Measurements from ENCODE around the gene YIPF5.

The YIPF5 gene

DNA sequence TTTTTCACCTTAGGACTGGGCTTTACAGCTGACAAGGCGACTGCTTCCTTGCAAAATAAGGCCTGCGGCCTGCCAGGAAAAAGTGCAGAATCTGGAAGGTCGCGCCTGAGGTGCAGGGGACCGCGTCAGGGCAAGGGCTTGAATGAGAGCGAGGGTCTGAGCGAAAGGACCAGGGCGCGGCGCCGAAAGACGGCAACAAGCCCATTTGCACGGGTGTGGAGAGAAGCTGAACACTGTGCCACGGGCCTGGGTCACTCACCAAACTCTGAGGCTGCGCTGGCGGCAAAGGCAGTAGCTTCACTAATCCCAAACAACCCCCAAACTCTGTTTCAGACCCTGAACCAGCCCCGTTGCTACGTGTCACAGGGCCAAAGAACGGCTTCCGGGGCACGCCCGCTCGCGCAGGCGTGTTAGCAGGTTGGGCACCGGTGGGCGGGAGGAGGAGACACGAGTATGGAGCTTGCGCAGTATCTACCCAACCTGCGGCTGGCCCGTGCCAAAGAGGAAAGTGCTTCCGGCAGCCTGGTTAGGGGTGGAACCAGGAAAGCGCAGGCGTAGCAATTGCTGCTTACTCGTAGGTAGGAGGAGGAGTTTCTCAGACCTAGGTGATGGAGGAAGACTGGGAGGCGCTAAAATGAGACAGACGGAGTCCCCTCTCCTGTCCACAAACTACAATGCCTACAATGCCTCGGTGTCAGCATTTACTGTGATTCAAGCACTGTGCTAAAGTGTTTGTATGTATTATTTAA is at the start of gene YIPF5, which contains the start of gene KCTD16:
YIPF5 (minus strand) TSS at position 384 of the 749 bp plus-strand sequence. CDS start 704 bp downstream, outside the sequence.
KCTD16 (plus strand) TSS at position 598 of the 749 bp plus-strand sequence.
- DNase-seq (ENCODE audit: low read depth): peak; percentile 95

DNA sequence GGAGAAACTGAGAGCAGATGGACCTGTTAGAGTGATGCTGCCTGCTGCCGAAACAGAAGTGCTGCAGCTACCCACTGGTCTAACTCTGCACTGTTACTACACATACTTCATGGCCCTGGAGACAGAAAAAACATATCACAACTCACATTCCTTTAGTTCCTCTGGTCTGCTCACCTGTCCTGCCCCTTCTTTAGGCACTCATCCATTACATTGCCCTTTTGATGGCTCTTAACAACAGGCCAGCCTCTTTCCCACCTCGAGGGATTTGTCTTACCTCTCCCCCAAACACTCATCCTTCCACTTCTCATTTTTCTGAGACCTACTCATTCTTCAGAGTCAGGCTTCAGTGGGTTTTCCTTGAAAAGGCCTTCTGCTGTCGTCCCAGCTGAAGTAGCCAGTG is 49.4 kb upstream of the YIPF5 start:
- DNase-seq (ENCODE audit: low read depth): no peak

DNA sequence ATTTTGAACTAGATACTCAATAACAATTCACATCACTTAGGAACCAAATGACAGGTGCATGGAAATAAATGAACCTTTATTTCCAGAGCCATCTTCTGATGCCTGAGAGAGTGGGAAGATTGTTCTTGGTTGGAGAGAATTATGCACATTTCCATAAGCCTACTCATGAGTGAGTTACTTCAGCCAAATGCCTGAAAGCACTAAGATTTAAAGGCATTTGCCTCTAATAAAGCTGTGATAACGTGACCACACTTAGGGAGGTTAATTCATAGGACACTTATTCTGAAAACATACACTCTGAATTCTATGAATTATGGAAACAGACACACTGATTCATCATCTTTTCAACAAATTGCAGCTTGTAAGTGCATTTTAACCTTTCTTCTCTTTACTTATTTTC is 40.2 kb upstream of the YIPF5 start:
- no peak for DNase-seq (ENCODE audit: low read depth)

DNA sequence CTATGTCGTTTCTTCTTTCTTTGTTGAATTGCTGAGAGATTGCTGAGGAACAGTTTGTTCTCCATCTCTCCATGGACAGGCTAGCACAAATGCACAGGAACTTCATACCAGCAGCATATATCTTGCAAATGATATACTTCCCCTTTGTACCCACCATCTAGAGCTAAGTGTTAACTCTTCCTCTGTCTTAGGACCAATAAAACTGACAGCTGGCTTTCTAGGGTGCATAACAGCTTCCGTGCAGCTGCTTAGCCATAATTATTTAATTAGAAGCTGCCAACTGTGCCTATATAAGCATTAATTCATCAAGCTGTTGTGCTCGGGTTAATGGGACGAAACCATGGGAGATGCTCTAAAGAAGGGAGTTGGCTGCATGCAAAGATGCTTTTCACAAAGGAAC is 38.9 kb upstream of the YIPF5 start:
- no peak for DNase-seq (ENCODE audit: low read depth)

DNA sequence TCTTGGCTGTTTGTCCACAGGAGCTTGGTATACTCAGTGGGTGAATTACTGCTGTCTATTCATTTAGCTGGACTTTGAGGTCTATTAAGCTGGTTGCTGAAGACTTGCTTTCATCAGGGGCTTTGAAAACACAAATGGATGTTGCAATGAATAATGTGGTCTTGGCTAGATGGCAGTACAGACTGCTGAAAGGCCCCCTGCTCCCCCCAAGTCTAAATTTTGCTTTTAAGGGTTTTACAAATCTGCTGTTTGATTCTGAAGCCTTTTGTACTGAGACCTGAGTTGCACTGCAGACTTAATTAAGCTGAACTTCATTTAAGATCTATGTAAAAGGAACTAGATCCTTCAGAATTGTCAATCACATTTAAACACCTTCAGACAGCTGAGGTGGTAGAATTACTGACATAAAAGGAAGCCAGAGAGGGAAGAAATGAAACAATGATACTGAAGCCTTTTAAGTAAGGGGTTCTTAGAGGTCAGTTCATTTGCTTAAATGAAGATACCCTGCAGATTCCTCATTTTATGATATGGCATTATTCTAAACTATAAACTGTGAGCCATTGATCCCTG is 37.5 kb upstream of the YIPF5 start:
- no peak for DNase-seq (ENCODE audit: low read depth)

DNA sequence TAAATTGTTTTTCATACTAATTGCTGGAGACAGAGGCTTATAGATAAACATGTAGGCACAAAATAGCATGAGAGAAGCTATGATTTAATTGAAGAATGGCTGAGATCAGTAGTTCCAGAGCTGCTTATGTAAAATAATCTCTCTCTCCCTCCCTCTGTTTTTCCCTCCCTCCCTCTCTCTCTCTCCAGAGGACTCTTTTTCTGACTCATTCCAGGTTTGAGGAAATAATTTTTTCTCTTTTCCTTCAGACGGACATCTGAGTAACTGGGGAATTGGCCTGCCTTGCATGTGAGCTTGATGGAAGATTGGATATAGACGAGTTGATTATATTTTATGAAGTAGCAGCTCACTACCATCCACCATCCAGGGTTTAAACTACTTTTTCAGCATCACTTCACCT is 35.7 kb upstream of the YIPF5 start:
- DNase-seq (ENCODE audit: low read depth): no peak

DNA sequence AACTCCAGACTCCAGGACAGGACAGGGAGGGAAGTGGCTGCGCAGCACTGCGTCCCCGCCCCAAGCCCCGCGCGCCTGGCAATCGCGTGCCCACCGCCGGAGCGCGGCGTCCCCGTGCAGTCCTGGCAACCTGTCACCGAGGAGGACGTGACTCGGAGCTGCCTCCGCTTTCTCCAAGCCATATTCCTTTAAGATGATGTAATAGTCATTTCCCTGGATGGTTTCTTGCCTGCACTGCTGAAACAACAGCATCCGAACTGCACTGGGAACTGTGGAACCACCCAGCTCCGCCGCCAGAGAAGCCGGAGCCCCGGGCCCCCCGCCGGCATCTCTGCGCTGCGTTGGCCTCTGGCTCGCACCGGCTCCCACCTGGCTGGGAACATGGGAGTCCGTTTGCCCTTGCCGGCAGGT is 34.7 kb upstream of the YIPF5 start:
- DNase-seq (ENCODE audit: low read depth): no peak

DNA sequence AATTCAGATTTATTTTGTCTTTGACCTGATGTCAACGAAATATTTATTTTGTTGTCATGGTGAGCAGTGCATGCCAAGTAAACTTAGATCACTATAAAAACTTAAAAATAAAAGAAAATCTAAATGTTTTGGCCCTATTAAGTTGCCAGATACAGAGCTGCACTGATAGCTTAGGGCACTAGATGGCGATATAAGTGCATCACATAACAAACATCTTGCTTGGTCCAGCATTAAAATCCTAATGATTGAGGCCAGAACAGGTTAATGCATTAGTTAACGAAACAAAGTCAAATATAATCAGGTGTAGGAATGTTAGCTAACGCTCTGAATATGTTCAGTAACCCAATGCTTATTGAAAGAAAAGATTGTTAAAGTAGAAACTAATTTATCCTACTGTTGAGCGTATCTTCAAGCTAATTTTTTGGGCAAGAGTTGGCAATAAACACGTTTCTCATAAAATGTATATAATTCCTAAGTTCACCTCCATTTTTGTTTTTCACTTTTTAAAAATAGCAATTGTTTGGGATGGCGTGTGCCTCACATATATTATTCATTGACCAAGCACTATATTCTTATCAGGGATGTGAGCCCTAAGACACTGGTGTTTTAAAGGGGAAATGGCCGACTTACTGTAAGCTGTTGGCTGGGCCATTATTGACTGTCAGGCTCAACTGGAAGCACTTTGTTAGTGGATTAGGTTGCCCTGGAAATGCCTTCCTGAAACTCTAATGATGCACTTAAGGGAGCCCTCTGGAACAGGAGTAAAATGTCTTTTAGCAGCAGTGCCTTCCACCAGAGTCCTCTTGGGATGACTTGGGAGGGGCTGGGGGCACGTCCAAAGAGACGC is 33.5 kb upstream of the YIPF5 start:
- DNase-seq (ENCODE audit: low read depth): no peak

DNA sequence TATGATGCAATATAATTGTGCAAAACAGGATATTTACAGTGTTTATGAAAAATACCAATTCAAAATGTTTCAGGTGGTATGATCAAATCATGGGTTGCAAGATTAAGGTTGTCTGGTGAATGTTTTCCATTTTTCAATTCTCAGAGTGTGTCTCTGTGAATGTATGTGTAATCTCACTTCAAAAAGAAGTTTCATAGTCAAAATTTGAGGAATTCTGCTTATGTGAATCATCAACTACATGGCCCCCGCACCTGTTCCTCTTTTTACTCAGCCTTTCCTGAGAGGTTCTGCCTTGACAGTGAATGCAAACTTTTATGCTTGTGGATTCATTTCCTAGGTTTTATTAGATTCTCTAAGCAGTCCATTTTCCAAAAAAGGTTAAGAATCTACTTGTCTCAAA is 32.3 kb upstream of the YIPF5 start:
- DNase-seq (ENCODE audit: low read depth): no peak

DNA sequence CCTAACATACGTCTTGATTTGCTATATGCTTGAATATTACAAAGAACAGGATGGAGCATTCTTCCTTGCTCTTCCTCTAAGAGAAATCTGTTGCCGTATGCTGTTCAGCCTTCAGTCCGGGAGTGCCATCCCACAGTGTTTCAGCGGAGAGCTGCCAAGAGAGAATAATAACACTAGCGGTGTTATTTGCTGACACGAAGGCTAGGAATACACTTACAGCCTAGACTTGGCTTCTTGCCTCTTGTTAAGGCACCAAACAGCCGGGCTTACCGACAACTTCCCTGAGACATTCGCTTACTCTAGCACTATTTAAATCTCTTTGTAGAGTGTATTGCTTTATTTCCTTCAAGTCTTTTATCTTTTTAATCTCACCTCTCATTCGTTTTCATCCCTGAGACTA is 31.6 kb upstream of the YIPF5 start:
- DNase-seq (ENCODE audit: low read depth): no peak

DNA sequence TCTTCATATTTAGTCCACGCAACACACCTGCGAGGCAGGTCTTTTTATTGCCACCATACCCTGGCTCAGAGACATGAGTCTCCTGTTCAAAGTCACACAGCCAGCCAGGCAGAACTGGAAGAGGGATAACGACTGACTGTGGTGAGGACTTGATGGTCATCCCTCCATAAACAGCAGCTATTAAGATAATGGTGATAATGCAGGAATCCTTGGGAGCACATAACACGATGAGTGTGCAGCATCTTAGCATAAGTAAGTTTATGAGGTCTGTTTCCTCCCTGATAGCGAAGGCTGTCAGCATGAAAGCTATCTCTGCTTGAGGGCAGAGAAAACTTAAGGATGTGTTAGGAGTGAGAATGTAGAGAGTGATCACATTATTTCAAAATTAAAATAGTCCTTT is 31.1 kb upstream of the YIPF5 start:
- no peak for DNase-seq (ENCODE audit: low read depth)

DNA sequence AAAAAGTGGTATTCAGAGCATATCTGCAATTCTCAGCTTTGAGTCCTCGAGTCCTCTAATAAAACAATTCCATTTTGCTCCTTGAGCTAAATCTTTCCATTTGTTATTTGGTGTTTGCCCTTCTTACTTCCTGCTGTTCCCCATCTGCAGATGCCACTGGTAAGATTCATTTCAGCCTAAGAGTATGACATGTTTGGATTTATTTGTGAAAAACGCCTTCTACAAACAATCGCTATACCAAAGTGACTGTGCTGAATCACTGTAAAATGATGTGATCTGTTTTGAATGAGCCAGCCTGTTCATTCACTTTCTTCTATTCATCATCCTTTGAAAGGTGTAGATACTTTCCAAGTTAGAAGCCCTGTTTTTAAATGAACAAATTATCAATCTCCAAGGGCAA is 27.9 kb upstream of the YIPF5 start:
- DNase-seq (ENCODE audit: low read depth): no peak

DNA sequence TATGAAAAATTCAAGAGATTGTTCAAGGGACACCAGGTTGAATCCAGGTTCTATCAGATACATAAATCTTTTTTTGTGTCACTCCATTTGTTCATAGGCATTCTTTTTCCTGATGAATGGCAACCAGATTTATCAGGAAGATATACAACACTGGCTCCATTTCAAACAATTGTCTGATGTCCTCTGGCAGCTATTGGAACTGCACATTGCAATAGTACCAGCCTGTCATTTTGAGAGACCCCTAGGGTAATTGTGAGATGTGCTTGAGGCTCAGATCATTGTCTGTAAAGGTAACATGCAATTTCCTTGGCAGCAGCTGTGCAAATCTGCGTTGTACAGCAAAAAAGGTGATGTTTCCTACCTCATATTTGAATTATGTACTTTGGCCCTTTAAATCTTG is 26.2 kb upstream of the YIPF5 start:
- DNase-seq (ENCODE audit: low read depth): no peak

DNA sequence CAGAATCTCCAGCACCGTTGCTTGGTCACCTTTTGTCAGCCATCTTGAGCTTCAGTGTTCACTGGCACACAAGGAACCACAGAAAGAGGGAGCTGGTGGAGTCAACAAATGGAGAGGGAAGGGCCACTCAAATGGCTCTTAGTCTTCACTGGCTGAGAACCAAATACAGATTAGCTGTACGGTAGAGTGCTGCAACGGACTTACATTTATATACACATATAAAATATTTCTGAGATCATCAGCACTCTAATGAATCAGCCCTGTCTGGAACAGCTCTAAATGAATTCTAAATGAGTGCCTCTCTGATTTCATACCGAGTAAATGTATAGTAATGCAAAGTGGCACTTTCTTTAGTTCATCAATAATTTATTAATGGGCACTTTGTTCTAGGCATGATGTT is 25.0 kb upstream of the YIPF5 start:
- DNase-seq (ENCODE audit: low read depth): no peak

DNA sequence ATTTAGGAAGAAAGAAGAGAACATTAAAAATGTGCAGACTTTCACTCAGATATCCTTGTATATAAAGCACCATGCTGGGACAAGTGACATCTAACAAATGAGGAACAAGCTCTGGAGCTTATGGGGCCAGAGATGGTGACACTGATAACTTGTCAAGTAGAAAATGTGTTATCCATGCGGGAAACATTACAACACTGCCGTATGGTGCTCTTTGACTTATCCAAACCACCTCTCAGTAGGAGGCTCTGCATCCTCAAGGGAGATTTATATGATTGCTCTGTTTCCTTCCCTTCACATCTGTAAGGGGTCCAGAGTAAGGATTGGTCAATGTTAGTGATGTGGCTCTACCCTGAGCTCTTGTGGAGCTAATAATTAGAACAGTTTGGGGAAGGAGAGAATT is 23.7 kb upstream of the YIPF5 start:
- DNase-seq (ENCODE audit: low read depth): no peak

DNA sequence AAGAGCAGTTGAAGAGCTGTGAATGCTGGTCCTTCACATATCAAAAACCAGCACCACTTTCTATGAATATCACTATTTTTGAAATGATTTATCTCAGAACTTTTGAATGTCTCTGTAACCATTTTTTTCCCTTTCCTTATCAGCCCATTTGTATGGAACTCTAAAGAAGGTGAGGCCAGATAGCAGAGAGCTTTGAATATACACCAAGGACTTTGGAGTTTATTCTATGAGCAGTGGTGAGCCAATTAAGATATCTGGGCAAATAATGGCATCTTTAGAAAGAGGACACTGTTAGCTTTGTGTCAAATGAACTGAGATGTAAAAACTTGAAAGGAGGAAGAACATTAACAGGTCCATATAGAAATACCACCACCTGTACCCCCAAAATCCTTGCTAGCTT is 22.2 kb upstream of the YIPF5 start:
- DNase-seq (ENCODE audit: low read depth): no peak

DNA sequence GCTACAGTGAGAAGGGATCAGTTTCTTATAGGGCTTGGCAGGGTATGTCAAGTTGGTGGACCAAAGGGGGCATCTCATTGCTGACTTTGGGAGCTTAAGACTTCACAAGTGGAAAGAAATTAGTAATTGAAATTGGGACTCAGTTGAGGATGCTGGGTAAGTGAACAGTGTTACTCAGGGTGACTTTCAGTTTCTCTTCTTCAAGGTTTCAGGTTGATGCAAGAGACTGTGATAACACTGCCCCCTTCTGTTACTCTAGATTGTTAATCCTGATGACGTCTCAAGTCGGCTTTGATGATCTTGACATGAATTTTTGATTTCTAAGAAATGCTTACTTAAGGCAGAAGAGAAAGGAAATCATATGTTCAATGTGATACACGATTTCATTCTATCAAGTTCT is 21.5 kb upstream of the YIPF5 start:
- peak; percentile 21 for DNase-seq (ENCODE audit: low read depth)

DNA sequence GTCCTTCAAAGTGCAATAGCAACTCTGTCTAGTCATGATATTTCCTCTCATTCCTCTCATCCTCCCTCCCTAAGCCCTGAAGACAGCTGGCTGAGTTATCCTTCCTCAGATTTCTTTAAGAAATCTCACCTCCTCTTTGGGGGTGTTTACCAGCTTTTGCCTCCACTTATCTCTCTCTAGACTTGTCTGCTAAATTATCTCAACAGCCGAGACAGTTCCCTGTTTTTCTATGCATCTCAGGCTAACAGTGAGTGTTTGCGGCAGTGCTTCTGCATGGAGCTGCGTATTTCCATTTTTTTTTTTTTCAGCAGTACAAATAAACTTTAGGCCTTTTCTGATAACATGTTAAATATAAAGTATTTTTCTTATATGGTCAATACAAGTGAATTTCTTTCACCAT is 21.1 kb upstream of the YIPF5 start:
- no peak for DNase-seq (ENCODE audit: low read depth)

DNA sequence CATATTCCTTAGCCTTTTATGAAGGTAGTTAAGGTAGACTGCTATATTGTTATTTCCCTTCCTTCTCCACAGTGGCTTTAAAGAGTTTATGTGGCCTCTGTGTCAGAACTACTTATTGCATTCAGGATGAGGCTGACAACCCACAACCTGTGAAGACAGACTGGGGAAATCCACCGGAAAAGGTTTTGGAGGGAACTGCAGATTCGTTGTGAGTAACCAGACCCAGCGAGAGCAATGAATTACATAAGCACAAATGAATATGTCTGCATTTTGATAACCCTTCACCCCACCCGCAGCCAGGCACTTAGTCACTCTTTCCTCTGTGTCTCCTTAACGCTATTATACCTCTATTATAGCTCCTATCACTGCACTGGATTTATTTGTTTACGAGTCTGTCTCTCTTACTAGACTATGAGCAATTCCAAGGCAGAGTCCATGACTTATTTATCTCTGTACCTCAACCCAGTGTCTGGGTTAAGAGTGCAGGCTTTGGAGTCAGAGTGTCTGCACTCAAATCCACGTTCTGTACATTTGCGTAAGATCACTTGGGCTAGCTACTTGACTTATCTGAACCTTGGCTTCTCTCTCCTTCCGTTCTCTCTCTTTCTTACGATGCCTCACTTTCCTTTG is 19.5 kb upstream of the YIPF5 start:
- peak; percentile 72 for DNase-seq (ENCODE audit: low read depth)

DNA sequence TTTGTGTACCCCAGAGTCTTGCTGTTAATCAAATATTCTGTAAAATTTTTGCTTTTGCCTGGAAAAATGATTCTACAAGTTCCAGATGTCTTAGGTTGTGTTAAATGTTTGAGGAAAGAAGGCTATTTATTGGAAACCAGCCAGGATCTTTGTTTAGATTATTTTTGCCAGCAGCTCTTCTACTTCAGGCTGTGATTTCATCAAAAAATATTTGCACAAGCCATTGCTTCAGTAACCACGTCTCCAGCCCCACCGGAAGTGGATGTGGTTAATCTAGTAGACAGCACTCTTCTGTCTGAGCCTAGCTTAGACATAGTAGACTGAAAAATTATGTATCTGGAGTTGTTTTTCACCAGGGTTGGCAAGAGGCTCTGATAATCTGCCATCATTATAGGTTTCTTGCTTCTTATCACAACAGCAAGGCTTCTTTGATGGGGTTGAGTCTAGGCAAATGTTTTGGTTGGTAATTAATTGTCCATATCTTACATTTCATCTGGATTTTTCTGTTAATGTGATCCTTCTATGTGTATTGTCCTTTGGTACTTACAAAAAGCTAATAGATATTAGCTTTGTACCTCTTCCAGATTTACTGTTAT is 17.3 kb upstream of the YIPF5 start:
- peak; percentile 52 for DNase-seq (ENCODE audit: low read depth)

DNA sequence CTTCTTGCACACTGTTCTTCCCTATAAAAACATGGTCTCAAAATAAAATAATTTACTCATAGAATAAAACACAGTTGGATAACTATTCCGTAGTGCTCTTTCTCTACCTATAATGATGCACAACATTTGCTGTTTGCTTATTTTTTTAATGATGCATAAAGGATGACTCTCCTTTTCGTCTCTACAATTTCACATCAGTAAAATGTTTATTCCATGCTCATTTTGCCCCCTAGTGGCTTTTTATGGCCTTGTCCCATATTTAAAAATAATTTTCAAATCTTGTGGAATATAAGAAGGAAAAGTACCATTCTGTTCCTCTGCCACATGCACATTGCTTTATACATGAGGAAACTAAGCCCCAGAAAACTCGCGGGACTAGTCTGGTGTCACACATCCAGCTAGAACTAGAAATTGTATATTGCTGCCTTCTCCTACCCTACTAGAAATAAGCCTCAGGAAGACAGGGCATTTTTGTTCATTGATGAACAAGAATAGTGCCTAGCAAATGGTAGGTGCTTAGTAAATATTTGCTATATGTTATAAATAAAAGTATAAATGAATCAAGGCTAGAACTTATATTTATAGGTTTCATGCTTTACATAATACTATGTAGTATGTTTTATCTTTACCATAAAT is 12.9 kb upstream of the YIPF5 start:
- no peak for DNase-seq (ENCODE audit: low read depth)

DNA sequence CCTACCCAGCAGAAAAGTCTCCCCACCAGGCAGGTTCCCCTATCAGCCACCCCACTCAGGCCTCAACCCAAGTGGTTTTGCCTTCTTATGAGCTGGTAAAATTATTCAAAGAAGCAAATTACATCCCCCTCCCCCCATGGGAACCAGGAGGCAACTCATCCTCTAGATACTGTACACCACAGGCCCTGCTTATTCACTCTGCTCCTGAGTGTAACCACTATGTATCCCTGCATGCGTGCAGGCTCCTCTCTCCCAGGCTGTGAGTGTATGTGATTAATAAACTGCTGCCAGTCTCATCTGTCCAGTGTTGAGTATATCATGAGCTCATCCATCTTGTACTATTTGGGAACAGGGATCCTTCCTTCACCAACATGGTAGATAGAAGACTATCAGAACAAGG is 8.8 kb upstream of the YIPF5 start:
- no peak for DNase-seq (ENCODE audit: low read depth)
